GM18517 (cell line): ENCODE measurements around the gene SLC22A4.

Source experiments
- ATAC-seq: cut with Tn5 transposase; IDR thresholded peaks from one replicate; pipeline ENCODE4 v1.9.1; 2021; ENCODE audit warnings: mild to moderate bottlenecking, moderate library complexity; ENCODE audit not compliant: unreplicated experiment

Gene SLC22A4

DNA sequence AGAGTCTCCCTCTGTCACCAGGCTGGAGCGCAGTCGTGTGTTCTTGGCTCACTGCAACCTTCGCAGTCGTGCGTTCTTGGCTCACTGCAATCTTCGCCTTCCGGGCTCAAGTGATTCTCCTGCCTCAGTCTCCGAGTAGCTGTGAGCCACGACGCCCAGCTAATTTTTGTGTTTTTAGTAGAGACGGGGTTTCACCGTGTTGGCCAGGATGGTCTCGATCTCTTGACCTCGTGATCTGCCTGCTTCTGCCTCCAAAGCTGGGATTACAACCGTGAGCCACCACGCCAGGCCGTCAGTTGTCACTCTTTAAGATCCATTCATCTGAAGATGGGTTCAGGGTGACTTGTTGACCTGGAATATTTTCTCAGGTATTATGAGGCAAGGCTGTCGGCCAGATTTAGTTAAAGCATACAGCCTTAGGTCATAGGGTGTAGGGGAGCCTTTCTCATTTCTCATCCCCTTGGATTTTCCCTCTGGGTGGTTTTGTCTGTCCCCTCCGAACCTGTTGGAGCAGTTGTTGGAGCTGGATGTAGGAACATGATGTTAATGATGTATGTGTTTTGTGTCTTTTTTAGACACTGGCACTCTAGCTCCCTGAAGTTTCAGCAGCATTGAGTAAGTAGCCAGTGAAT lies 76.9 kb downstream of the SLC22A4 start:
- no peak for ATAC-seq

DNA sequence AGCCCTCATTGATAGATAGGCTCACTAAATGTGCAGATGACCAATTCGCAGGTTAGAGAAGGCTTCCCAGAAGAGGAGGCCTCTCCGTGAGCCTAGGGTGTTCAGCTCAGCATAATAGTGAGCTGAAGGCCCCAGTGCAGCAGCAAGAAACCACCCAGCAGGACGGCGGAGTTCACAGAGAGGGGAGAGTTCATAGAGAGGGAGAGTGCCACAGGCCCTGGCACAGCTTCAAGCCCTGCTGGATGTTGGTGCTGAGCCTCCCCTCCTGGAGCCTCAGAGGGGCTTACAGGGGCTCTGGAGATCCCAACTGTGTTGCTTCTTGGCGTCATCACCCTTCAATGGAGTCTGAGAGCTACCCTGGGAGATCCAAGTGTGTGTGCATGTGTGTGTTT lies 77.4 kb downstream of the SLC22A4 start:
- ATAC-seq, result no peak

DNA sequence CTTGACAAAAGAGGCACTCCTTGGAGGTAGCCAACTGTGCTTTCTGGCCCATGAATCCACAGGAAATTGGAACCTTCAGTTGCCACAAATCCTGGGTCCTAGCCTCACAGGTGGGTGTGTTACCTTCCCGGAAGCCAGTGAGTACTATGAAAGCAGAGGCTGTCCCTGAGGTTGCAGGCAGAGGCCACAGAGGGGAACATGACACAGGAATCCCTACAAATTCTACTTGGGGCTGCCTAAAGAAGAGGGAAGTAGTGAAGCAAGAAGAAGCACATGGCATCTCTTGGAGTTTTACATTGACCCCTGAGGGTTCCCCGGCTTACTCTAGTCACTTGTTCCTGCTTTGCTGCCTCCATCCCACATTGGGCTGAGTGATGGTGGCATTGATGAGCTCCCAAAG lies 77.9 kb downstream of the SLC22A4 start:
- no peak for ATAC-seq

DNA sequence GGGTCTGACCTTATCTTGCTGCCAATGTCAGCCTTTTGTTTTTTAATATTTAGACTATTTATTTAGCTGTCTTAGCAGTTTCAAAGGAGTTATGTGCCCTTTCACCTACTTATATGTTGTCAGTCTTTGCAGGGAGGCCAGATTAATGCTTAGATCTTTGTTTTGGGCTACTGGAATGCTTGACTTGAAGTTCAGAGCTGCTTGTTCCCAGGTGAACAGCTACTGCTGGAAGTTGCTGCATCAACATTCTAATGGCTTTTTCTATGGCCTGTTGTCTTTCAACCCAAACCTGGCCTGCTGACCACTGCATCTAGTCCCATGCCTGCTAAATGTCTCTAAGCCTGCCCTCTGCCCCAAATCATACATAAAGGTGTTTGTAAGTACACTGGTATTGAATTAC lies 78.3 kb downstream of the SLC22A4 start:
- ATAC-seq, result no peak

DNA sequence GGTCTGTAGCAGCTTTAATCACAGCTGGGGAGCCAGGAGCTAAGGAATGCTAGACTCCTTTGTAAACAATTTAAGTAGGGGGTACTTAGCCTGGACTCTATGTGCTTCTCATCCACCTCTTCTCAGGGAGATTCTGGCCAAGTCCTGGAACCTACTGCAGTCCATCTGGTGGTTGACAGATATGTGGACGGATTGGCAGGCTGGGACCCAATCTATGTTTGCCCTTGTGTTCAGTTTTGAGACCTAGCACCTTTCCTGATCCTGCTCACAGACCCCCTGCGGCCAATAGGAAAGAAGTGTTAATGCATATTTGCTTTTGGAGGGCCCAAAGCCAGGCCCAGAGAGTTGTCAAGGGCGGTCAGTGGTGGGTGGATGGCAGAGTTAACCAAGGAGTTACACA lies 81.8 kb downstream of the SLC22A4 start:
- ATAC-seq, result no peak

DNA sequence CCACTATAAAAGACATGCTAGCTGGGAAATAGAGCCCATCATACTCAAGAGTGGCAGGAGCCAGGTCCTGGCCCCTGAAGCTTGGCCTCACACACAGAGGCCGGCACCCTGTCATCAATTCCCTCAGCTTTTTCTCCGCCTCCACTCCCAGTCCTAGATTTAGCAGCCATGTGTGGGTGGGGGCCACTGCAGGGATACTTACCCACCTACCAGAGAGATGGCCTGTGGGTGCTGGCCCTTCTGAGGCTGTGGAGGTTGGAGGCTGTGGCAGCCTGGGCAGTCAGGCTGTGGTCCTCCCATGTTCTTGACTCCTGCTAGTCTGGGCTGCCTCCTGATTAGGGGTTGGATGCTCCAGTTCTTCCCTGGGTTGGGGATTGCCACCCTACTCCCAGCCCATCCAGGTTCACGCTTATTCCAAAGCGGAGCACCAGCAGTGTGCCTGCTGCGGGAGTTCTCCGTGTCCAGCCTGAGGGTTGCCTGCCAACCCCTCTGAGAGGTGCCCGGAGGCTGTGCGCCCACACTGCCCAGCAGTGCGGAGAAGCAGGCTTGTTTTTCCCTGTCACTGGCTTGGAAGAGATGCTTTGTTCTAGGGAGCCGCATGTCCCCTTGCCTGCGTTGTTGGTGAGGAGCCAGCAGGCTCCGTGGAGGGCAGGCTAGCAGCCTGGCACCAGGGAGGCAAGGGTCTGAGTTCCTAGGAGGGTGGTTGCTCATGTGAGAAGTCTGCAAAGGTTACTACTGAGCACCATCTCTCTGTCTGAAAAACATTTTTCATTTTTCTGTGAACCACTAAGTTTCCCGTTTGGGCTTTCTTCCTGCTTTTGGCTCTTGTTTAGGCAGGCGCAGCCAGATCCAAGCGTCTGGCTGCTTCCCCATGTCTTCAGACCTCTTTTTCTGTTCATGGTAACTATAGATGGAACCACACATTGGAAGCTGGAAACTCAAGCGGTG lies 82.8 kb downstream of the SLC22A4 start:
- no peak for ATAC-seq

DNA sequence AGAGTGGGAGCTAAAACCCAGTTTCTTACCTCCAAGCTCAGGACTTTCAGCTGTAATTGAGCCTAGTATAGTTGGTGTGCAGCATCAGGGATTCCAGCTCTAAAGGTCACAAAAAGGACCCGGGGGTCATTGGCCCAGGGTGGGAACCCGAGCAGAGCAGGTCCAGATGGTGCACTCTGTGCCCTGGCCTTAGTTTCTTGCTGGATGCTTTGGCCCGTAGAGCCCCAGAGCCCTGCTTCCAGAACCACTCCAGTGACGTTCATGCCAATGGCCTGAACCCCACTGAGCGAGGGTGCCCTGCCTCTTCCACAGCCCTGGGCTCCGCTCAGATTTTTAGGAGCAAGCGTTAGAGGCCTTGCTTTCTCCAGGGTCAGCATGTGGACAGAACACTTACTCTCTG lies 83.5 kb downstream of the SLC22A4 start:
- no peak for ATAC-seq

DNA sequence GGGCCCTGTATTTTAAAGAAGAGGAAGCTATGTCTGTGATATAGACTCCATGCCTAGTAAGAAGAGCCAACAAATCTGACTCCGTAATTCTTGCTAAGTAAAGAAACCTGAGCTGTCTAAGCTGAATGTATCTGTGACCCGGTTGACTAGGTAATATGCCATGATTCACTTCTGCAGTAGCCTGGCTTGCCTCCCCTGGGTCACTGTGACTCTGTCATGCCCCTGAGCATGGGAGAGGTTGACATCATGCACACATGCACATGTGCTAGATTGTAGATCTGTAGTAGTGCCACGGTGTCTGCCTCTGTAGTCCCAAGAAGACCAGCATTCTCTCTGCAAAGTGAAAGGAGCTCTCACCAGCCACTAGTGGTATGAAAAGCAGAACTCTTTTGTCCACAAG lies 84.4 kb downstream of the SLC22A4 start:
- no peak for ATAC-seq

DNA sequence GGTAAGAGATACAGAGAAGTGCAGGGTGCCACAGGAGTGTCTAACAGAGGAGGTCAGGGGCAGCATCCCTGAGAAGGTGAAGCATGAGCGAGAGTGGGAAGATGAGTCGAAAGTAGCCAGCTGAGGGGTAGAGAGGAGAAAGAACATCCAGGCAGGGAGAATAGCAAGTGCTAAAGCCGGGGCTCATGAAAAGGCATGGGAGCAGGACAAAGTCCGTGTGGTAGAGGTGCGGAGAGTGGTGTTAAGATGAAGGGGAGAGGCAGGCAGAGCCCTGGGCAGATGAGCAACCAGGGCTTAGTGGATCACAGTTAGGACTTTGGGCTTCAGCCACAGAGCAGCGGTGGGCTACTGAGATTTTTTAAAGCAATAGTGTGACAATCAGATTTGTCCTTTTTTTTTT lies 85.9 kb downstream of the SLC22A4 start:
- no peak for ATAC-seq

DNA sequence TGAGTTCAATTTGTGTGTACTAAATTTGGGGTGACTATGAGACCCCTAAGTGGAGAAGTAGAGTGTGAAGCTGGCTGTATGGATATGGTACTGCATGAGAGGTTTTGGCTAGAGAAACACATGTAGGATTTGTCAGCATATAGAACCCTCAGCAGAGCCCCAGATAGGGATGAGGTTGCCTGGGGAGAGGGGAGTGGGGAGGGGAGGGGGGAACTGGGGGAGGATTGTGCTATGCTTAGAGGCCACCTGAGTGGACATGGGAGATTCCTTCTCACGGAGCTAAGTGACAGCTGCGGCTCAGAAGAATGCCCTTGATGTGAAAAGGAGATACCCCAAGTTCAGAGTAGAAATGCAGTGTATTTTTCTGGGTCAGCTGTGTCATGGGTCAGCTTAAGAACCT lies 86.5 kb downstream of the SLC22A4 start:
- no peak for ATAC-seq

DNA sequence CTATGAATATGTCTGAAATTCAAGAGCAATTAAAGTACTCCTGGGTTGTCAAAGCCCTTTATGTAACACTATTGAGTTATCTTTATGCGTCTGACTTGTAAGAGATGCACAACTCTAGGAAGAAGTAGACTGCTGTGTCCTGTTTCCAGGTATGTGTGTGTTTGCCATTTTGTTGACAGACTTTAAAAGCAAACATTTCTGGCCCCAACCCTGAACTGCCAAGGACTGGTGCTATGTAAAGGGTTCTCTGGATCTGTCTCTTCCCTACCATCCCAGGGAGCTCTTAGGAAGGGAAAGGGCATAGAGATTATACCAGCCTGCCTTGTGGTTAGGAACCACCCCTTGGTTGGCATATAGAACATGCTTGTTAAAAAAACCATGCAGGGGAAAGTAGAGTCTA lies 87.4 kb downstream of the SLC22A4 start:
- ATAC-seq, result no peak

DNA sequence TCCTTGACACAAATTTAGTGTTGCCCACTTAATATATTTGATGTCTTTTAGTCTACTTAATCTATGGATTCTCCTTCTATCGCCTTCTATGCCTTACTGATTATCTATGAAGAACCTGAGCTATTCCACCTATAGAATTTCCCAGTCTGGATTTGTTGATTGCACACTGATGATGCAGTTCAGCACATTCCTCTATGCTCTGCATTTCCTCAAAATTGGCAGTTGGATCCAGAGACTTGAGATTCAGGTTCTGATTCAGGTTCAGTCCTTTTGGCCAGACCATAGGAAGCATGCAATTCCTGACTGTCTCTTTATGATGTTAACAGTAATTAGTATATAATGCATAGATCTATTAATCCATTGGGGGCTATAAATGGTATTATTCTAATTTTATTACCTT lies 89.1 kb downstream of the SLC22A4 start:
- no peak for ATAC-seq

DNA sequence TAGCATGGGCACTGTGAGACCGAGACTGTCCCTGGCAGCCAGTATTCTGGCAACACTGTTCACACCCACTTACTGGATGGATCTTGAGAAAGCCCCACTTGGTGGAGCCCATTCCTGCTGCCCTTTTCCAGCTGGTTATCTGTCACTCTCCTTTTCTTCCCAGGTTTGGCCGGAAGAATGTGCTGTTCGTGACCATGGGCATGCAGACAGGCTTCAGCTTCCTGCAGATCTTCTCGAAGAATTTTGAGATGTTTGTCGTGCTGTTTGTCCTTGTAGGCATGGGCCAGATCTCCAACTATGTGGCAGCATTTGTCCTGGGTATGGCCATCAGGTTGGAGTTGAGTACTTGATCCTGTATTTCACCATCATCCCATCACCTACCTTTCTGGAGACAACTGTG lies 89.8 kb downstream of the SLC22A4 start:
- ATAC-seq, result no peak

DNA sequence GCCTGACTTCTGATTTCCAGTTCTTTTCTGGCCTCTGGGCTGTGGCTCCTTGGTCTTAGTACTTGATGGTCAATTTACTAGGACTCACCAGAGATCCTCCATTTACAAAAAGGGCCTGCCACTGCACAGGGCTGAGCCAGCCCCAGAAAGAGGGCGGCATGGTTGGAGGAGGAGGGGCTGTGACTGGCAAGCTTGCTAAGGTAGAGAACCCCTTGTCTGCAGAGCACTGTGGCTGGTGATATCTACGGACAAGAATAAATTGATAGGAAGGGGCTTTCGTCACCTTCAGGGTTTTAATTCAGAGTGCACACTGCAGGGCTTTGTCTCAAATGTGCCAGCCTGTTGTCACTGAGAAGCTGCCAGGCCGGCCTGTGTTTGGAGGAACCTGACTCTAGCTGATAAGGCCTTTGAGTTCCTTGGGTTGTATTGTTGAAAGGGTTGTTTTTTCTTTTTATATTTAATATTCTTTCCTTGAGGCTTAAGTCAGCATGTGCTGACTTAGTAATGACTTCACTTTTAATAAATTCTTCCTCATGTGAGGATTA lies 90.4 kb downstream of the SLC22A4 start:
- ATAC-seq, result no peak

DNA sequence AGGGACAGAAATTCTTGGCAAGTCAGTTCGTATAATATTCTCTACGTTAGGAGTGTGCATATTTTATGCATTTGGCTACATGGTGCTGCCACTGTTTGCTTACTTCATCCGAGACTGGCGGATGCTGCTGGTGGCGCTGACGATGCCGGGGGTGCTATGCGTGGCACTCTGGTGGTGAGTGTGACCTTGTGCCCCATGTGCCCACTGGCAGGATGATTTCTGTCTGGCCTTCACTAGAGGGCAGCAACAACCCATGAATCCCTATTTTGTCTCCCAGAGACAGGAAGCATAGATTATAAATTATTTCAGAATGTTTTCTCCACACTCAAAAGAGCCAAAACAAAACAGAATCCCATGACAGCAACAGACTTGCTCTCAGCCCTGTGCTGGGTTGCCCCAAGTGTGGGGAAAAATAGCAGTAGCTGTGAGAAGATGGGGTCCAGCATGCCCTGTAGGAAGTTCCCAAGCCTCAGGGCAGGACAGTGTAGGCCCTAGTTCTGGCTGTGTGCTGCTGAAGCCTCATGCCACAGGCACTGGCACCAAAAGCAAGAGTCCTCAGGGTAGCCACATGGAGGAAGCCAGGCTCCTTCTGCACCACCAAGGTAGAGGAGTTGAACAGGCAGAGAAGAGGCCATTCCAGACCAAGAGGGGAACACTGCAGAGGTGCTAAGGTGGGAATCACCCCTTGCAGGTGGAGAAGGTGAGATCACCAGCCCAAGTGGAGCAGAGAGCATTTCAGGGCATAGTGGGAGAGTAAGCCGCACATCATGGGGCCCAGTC lies 91.3 kb downstream of the SLC22A4 start:
- no peak for ATAC-seq

DNA sequence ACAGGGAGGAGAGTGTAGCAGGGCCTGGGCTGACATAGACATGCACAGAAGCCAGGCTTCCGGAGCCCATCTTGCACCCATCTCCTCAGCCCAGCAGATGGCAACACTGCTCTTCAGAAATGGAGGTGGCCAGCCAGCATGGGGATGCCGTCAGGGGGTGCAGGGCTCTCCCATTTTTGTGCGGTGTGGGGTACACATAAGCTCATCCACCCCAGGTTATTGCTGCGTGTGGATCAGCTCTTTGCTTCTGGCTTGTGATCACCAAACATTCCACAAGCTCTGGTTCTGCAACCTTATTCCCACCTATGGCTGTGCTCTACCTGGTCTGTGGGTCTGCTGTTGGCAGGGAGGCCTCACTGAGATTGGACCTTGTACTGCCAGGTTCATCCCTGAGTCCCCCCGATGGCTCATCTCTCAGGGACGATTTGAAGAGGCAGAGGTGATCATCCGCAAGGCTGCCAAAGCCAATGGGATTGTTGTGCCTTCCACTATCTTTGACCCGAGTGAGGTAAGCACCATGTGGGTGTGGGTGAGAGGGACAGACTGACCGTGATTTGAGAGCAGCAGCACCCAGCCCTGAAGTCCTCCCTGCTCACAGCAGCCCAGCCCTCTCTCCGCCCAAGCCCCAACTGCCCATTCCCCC lies 92.6 kb downstream of the SLC22A4 start:
- peak; percentile 83 for ATAC-seq

DNA sequence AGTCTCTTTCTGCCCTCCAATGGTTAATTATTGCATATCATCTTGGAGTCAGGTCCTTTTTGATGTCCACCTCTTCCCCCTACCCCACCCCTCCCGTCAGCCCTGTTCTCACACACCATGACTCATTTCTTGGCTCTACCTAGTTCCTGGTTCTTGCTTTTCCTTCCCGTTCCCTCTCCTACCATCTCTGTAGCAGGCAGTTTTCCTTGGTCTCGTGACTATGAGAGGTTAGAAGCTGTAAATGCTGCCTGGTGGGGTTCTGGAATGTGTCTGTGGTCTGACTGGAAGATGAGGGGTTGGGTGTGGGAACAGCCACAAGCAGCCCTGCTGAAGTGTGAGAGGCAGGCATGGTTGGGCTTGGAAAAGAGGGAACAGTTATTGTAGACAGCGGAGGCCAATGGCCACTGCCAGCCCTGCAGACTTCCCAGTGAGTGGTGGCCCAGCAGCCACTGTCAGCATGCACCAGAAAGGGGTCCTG lies 93.5 kb downstream of the SLC22A4 start:
- ATAC-seq, result no peak

DNA sequence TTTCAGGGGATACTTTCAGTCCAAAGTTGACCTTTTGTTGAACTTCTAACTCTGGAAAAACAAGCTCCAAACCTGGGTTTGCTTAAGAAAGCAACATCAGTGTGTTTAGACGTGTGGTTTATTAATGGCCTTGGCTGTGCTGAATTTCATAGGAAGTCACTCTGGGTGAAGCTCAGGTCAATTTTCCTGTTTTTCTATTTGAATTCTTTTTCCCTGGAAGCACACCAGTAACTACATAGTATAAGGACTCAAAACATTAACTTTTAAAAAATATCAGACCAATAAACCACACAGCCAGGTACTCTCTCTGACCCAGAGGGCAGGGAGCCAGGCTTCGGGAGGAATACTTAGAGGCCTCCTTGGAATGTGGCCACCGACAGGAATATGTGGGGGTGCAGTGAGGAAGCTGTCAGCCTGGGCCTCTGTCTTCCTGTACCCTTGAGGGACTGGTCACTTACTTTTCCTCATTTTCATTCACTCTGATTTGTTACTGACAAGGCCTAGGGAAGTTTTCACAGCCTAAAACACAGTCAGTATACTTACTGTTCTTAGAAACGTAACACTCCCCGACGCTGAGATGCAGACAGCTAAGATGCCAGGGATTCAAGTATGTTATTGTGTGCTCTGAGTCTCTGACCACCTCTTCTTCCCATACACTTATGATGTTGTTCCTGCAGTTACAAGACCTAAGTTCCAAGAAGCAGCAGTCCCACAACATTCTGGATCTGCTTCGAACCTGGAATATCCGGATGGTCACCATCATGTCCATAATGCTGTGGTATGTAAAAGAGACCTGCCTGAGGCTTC lies 94.3 kb downstream of the SLC22A4 start:
- ATAC-seq, result no peak

DNA sequence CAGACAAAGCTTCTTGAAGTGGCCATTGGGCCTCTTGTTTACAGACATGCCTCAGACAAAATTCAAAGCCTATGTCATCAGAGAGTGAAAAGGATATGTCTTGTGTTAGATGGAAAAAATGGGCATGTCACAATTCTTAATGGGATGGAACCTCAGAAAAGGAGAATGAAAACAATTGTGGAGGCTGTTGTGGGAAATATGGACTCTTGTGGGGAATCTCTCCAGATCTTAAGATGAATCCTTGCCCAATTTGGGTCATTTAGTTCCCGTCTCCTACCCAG lies 94.8 kb downstream of the SLC22A4 start:
- ATAC-seq, result no peak

DNA sequence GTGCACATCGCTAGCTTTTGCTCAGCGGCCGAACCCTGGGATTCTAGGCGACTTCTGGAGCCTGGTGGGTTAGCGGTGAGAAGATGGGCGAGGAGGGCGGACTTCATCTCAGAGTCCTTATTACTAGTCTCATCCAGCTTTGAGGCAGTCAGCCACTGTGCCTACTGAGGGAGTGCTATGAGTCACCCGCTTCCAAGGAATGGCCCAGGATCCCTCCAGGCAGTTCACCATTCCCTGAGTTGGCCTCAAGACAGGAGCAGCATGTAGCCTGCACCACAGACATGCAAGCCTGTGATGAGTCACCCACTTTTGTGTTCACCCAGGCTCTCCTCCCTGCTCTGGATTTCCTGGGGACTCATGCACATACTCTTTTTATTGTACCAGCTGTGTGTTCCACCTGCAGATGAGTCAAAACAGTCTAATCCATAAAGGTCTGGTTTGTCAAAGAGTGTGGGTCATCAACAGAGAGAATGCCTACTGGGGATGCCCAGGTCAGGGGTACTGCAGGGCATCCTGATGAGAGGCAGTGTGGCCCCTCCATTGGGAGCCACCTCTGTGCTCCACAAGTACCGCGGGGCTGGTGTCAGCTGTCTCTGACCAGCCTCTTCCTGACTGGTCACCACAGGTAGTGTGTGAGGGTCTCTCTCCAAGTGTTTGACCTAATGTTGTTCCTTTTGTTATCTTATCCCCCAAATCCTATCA lies 95.5 kb downstream of the SLC22A4 start:
- ATAC-seq, result no peak
